ENCODE data around the gene ADAMTSL5.

The ADAMTSL5 gene

DNA sequence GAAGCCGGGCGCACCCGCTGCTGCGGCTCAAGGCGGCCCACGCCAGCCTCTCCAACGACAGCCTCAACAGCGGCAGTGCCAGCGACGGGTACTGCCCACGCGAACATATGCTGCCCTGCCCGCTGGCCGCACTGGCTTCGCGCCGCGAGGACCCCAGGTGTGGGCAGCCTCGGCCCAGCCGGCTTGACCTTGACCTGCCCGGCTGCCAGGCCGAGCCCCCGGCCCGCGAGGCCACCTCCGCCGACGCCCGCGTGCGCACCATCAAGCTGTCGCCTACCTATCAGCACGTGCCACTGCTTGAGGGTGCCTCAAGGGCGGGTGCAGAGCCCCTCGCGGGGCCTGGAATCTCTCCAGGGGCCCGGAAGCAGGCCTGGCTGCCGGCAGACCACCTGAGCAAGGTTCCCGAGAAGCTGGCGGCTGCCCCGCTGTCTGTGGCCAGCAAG lies 46.8 kb downstream of the ADAMTSL5 start:
- DNase-seq (ENCODE audit: low read depth), result no peak

- no peak for DNase-seq (ENCODE audit: low read depth)
Measured at GRCh38 chr19:1465191-1466016, 47.4 kb downstream of the ADAMTSL5 start.

DNA sequence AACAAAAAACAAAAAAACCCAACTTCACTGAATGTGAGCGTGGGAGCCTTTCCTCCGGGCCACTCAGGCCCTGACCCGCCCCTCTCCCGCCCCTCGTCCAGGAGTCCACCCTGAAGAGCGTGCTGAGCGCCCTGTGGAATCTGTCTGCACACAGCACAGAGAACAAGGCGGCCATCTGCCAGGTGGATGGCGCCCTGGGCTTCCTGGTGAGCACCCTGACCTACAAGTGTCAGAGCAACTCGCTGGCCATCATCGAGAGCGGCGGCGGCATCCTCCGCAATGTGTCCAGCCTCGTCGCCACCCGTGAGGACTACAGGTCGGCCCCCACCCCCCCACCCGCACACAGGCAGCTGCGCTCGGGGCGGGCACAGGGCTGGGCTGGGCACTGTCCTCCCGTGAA lies 51.0 kb downstream of the ADAMTSL5 start:
- no peak for DNase-seq (ENCODE audit: low read depth)

GRCh38 chr19:1460033-1460995 lies 52.5 kb downstream of the ADAMTSL5 start:
- DNase-seq (ENCODE audit: low read depth), result no peak

- DNase-seq (ENCODE audit: low read depth), result no peak
Measured at GRCh38 chr19:1459479-1459878, 53.3 kb downstream of the ADAMTSL5 start.

DNA sequence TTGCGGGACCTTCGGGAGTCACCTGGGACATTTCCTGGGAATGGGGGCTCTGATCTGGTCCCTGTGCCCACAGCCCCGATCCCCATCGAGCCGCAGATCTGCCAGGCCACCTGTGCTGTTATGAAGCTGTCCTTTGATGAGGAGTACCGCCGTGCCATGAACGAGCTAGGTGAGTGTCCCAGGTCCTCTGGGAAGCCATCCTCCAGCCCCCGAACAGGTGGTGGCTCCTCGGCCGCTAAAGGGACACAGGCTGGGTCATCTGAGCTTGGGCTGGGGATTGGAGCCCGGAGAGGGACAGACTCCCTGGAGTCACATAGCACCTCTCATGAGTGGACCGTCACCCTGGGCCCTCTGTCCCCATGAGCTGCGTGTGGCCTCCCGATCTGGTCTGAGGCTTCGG lies 54.9 kb downstream of the ADAMTSL5 start:
- no peak for DNase-seq (ENCODE audit: low read depth)

- DNase-seq (ENCODE audit: low read depth), result no peak
Measured at GRCh38 chr19:1457031-1457739, 55.6 kb downstream of the ADAMTSL5 start.

DNA sequence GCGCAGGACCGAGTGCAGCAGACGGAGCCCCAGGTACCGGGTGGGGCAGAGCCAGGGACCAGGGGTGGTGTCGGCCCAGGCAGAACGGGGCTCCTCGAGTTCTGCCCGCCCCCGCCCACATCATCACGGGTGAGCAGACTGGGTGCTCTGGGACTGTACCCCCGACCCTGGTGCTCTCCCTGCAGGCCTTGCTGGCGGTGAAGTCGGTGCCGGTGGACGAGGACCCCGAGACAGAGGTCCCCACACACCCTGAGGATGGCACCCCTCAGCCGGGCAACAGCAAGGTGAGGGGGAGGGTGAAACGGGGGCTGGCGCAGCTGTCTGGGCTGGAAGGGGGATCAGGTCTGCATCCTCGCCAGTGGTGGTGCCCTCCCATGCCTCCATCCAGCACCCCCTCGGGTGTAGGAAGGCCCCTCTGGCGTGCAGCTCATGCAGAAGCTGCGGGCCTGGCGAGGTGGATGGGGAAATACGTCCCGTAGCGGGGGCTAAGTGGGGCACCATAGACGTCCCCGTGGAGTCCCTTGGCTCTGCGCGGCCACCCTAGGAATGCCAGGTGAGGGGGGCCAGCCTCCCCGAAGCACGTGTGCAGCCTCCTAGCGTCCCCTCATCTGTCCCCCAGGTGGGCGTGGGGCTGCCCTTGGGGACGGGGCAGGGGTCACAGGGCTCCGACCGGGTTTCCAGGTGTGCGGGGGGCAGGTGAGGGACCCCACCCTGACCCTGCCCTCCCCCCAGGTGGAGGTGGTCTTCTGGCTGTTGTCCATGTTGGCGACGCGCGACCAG lies 56.5 kb downstream of the ADAMTSL5 start:
- DNase-seq (ENCODE audit: low read depth), result no peak

GRCh38 chr19:1455336-1456120 lies 57.3 kb downstream of the ADAMTSL5 start:
- DNase-seq (ENCODE audit: low read depth), result no peak

All from stimulated activated CD8-positive, alpha-beta memory T cell treated with anti-CD3 and anti-CD28 coated beads, Interleukin-4, amount 100 ng/mL, for 24 hours (primary cell).